ENCODE results near the gene ZNF664. TPM values are rescaled to one million over a fixed set of nuclear protein-coding genes. Genes with fewer than 3 reads are reported as not detected.

ZNF664 gene
- polyA plus RNA-seq, 1 donor from 2014 or later, result 146 TPM

DNA sequence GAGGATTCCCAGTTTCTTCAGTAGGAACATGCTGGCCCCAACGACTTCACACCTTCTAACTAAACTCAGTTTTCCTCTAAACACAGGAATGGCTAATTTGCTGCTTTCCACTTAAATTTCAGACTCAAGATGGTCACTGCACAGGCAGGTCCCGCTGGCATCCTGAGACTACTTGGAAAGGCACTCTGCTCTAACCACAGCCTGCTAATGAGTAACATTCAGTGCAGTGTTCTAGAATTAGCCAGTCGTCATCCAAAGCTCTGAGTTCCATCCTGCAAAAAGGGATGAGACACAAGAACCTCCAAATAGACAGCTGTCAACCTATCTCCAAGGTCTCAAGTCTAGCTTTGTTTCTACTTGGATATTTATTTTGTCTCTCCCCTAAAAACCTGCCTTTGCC is 6.4 kb upstream of the ZNF664 start:
- Histone ChIP-seq H3K27me3 (ENCODE audit: insufficient read depth, low read depth, low read length) (no peaks in the 10 kb centered on the region), H3K4me2 (ENCODE audit: low read length) (no peak overlapping the region), H3K79me2 (replicated peaks; ENCODE audit: insufficient read depth, low read length) (peaks cover 41% of the 10 kb centered on the region), H3K27ac (ENCODE audit: low read length) (no peak overlapping the region), H4K20me1 (ENCODE audit: insufficient read depth) (peaks cover 5% of the 10 kb centered on the region), H3K9me2 (ENCODE audit: insufficient read depth, low read length) (no peaks in the 10 kb centered on the region), H2AFZ (ENCODE audit: low read depth, low read length) (no peak overlapping the region), H3K9ac (ENCODE audit: low read length) (no peak overlapping the region), H3F3A (ENCODE audit: insufficient read depth, low read length, poor library complexity, severe bottlenecking) (no peaks in the 10 kb centered on the region), H3K4me3 (ENCODE audit: low read length) (no peak overlapping the region), H3K36me3 (ENCODE audit: insufficient read depth, low read length) (no peaks in the 10 kb centered on the region), H3K9me3 (ENCODE audit: low read length) (no peaks in the 10 kb centered on the region)
- TF ChIP-seq EZH2 (IDR thresholded peaks at IDR 0.05; ENCODE audit: borderline replicate concordance, insufficient read depth, low read length, poor library complexity, severe bottlenecking), result no peak
- TF ChIP-seq POLR2AphosphoS5 (IDR thresholded peaks at IDR 0.05), result no peak
- TF ChIP-seq SMC3 (conservative IDR thresholded peaks at IDR 0.05; ENCODE audit: poor library complexity), result no peak
- no peak for TF ChIP-seq EP300 (conservative IDR thresholded peaks at IDR 0.05; ENCODE audit: poor library complexity, severe bottlenecking)
- TF ChIP-seq MXI1 (conservative IDR thresholded peaks at IDR 0.05; ENCODE audit: poor library complexity, severe bottlenecking), result no peak
- TF ChIP-seq RAD21 (conservative IDR thresholded peaks at IDR 0.05), result no peak
- TF ChIP-seq TAF1 (IDR thresholded peaks at IDR 0.05; ENCODE audit: low read depth), result no peak
- TF ChIP-seq, protein P1, sequence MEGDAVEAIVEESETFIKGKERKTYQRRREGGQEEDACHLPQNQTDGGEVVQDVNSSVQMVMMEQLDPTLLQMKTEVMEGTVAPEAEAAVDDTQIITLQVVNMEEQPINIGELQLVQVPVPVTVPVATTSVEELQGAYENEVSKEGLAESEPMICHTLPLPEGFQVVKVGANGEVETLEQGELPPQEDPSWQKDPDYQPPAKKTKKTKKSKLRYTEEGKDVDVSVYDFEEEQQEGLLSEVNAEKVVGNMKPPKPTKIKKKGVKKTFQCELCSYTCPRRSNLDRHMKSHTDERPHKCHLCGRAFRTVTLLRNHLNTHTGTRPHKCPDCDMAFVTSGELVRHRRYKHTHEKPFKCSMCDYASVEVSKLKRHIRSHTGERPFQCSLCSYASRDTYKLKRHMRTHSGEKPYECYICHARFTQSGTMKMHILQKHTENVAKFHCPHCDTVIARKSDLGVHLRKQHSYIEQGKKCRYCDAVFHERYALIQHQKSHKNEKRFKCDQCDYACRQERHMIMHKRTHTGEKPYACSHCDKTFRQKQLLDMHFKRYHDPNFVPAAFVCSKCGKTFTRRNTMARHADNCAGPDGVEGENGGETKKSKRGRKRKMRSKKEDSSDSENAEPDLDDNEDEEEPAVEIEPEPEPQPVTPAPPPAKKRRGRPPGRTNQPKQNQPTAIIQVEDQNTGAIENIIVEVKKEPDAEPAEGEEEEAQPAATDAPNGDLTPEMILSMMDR (IDR thresholded peaks at IDR 0.05; ENCODE audit: poor library complexity, severe bottlenecking), result no peak

DNA sequence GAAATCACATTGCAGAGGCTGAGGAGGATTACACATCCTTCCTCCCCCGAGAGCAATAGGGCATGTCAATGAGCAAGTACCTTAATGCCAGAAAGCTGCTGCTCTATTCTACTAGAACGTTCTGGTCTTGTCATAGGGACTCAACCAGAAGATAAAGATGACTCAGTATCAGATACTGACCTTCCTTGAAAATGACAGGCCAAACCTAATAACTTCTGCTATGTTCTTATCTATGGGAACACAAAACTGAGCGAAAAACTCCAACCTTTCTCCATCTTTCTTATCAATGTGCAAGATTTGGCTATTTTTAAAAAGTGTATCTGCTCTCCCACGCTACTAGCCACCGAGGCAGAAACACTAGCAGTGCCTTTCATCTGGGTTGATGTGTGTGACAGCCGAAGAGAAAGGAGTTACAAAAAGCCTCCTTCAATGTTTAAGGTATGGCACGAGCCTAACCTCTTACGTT is 5.9 kb upstream of the ZNF664 start:
- H3K27ac ChIP-seq (ENCODE audit: low read length), result no peak overlapping the region
- peaks cover 5% of the 10 kb centered on the region for H4K20me1 ChIP-seq (ENCODE audit: insufficient read depth)
- H3K36me3 ChIP-seq (ENCODE audit: insufficient read depth, low read length), result no peaks in the 10 kb centered on the region
- no peak overlapping the region for H2AFZ ChIP-seq (ENCODE audit: low read depth, low read length)
- H3K79me2 ChIP-seq (replicated peaks; ENCODE audit: insufficient read depth, low read length), result peaks cover 42% of the 10 kb centered on the region
- TF ChIP-seq TAF1 (IDR thresholded peaks at IDR 0.05; ENCODE audit: low read depth), result no peak
- TF ChIP-seq SMC3 (conservative IDR thresholded peaks at IDR 0.05; ENCODE audit: poor library complexity), result no peak
- TF ChIP-seq EP300 (conservative IDR thresholded peaks at IDR 0.05; ENCODE audit: poor library complexity, severe bottlenecking), result no peak
- TF ChIP-seq MXI1 (conservative IDR thresholded peaks at IDR 0.05; ENCODE audit: poor library complexity, severe bottlenecking), result no peak
- TF ChIP-seq, protein P1 (IDR thresholded peaks at IDR 0.05; ENCODE audit: poor library complexity, severe bottlenecking), result no peak
- TF ChIP-seq, protein P2, sequence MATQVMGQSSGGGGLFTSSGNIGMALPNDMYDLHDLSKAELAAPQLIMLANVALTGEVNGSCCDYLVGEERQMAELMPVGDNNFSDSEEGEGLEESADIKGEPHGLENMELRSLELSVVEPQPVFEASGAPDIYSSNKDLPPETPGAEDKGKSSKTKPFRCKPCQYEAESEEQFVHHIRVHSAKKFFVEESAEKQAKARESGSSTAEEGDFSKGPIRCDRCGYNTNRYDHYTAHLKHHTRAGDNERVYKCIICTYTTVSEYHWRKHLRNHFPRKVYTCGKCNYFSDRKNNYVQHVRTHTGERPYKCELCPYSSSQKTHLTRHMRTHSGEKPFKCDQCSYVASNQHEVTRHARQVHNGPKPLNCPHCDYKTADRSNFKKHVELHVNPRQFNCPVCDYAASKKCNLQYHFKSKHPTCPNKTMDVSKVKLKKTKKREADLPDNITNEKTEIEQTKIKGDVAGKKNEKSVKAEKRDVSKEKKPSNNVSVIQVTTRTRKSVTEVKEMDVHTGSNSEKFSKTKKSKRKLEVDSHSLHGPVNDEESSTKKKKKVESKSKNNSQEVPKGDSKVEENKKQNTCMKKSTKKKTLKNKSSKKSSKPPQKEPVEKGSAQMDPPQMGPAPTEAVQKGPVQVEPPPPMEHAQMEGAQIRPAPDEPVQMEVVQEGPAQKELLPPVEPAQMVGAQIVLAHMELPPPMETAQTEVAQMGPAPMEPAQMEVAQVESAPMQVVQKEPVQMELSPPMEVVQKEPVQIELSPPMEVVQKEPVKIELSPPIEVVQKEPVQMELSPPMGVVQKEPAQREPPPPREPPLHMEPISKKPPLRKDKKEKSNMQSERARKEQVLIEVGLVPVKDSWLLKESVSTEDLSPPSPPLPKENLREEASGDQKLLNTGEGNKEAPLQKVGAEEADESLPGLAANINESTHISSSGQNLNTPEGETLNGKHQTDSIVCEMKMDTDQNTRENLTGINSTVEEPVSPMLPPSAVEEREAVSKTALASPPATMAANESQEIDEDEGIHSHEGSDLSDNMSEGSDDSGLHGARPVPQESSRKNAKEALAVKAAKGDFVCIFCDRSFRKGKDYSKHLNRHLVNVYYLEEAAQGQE (IDR thresholded peaks at IDR 0.05; ENCODE audit: borderline replicate concordance), result no peak
- no peak for TF ChIP-seq RAD21 (conservative IDR thresholded peaks at IDR 0.05)
- TF ChIP-seq POLR2AphosphoS5 (IDR thresholded peaks at IDR 0.05), result no peak
- TF ChIP-seq EZH2 (IDR thresholded peaks at IDR 0.05; ENCODE audit: borderline replicate concordance, insufficient read depth, low read length, poor library complexity, severe bottlenecking), result no peak
- H3K9me2 ChIP-seq (ENCODE audit: insufficient read depth, low read length), result no peaks in the 10 kb centered on the region
- no peak overlapping the region for H3K9ac ChIP-seq (ENCODE audit: low read length)
- no peak overlapping the region for H3K4me3 ChIP-seq (ENCODE audit: low read length)
- H3K27me3 ChIP-seq (ENCODE audit: insufficient read depth, low read depth, low read length), result no peaks in the 10 kb centered on the region
- H3K9me3 ChIP-seq (ENCODE audit: low read length), result no peaks in the 10 kb centered on the region
- no peaks in the 10 kb centered on the region for H3F3A ChIP-seq (ENCODE audit: insufficient read depth, low read length, poor library complexity, severe bottlenecking)
- no peak overlapping the region for H3K4me2 ChIP-seq (ENCODE audit: low read length)
